GM10266 (cell line): ENCODE results near the gene FBXW5.

Experiments used
- DNase-seq: peaks from one replicate; pipeline ENCODE4 v3.0.0; 2012; ENCODE audit errors: extremely low spot score
- CTCF ChIP-seq: IDR thresholded peaks from 2 replicates; pipeline ENCODE4 v1.5.1; 2012; ENCODE audit warnings: mild to moderate bottlenecking, low read depth; ENCODE audit not compliant: control insufficient read depth, insufficient read depth; ENCODE audit errors: missing control alignments

Gene FBXW5

GRCh38 chr9:136958898-136959850 is 14.6 kb upstream of the FBXW5 start:
- DNase-seq: no peak
- no peak for TF ChIP-seq CTCF

- TF ChIP-seq CTCF: no peak
- no peak for DNase-seq
These were observed 13.9 kb upstream of the FBXW5 start for GRCh38 chr9:136958473-136958872.

- no peak for TF ChIP-seq CTCF
These were observed 13.4 kb upstream of the FBXW5 start for GRCh38 chr9:136957901-136958300.

GRCh38 chr9:136957461-136957860 is 12.9 kb upstream of the FBXW5 start:
- DNase-seq: no peak
- TF ChIP-seq CTCF: no peak

More at GRCh38 chr9:136957901-136958300, 13.4 kb upstream of the FBXW5 start:
- DNase-seq: no peak

- no peak for DNase-seq
- no peak for TF ChIP-seq CTCF
These were observed 12.1 kb upstream of the FBXW5 start for GRCh38 chr9:136956604-136957003.

GRCh38 chr9:136955943-136956335 is 11.4 kb upstream of the FBXW5 start:
- TF ChIP-seq CTCF: no peak
- no peak for DNase-seq
